ENCODE data around the gene PIGM. TPM values are rescaled to one million over a fixed set of nuclear protein-coding genes. Genes with fewer than 3 reads are reported as not detected.

Gene PIGM
- total RNA-seq, 1 experiment from 2014 or later = 7.7 TPM

DNA sequence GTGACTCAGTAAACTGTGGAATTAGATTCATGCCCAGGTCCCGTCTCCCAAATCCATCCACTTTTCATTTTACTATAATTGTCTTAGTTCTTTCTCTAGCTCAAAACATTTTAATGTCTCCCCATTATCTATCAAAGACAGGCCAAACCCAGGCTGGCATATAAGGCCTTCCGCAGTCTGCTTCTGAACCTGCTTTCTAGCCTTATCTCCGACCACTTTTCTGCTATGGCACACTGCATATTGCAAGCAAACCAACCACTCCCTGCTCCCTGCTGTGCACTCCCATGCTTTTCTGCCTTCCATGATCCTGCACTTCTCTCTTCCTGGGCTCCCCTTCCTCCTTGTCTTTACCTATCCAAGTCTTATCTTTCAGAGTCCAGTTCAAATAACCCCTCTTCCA is 17.3 kb upstream of the PIGM start:
- TF ChIP-seq, protein P1, sequence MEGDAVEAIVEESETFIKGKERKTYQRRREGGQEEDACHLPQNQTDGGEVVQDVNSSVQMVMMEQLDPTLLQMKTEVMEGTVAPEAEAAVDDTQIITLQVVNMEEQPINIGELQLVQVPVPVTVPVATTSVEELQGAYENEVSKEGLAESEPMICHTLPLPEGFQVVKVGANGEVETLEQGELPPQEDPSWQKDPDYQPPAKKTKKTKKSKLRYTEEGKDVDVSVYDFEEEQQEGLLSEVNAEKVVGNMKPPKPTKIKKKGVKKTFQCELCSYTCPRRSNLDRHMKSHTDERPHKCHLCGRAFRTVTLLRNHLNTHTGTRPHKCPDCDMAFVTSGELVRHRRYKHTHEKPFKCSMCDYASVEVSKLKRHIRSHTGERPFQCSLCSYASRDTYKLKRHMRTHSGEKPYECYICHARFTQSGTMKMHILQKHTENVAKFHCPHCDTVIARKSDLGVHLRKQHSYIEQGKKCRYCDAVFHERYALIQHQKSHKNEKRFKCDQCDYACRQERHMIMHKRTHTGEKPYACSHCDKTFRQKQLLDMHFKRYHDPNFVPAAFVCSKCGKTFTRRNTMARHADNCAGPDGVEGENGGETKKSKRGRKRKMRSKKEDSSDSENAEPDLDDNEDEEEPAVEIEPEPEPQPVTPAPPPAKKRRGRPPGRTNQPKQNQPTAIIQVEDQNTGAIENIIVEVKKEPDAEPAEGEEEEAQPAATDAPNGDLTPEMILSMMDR (IDR thresholded peaks at IDR 0.05; ENCODE audit: unreplicated experiment) = no peak
- no peak overlapping the region for H3K27ac Mint-ChIP-seq (ENCODE audit: low read depth, unreplicated experiment)
- H3K4me3 Mint-ChIP-seq (ENCODE audit: unreplicated experiment) = no peak overlapping the region
- no peak for DNase-seq (ENCODE audit: unreplicated experiment)
- H3K9me3 Mint-ChIP-seq (ENCODE audit: unreplicated experiment) = no peaks in the 10 kb centered on the region
- no peaks in the 10 kb centered on the region for H3K36me3 Mint-ChIP-seq (ENCODE audit: insufficient read depth, unreplicated experiment)
- H3K27me3 Mint-ChIP-seq (ENCODE audit: insufficient read depth, unreplicated experiment) = peaks cover 88% of the 10 kb centered on the region
- H3K4me1 Mint-ChIP-seq (ENCODE audit: insufficient read depth, unreplicated experiment) = peaks cover 16% of the 10 kb centered on the region
- ChIA-PET POLR2A (interaction anchor here (1.0 to 2.9 kb wide), 2 partner anchors 15 to 49 kb away, joined by 3 to 13 read pairs; partner anchors contain the start of gene IGSF8), CTCF (interaction anchor here (0.5 to 49.6 kb wide), 3 partner anchors 9 to 32 kb away, joined by 3 to 1546 read pairs (median 3); partner anchors contain the start of genes IGSF8, KCNJ10 and KCNJ9)
- no TSS peak for BruUV-seq (replicated peaks)
- intact Hi-C loops (cut with micrococcal nuclease) = loop anchor here (10.0 kb wide), 1 partner anchor 326 kb away; no protein-coding TSS in a partner anchor

DNA sequence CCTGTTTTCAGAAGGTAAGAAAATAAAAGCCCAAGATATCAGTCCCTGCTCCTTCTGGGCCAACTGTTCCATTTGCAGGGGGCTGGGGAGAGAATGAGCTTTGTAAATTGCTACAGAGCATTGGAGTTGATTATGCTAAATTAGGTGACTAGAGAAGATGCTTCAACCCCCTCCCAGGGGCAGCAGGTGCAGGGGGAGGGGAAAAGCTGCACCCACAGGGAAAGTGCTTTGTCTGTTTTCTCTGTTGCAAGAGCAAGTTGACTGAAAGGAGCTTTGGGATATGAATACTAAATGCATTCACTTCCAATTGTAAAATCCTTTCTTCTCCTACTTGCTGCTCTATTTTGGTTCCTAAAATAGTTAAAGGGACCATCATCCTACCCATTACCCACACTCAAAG is 16.5 kb upstream of the PIGM start:
- Mint-ChIP-seq H3K27ac (ENCODE audit: low read depth, unreplicated experiment) (no peak overlapping the region), H3K27me3 (ENCODE audit: insufficient read depth, unreplicated experiment) (peaks cover 81% of the 10 kb centered on the region), H3K36me3 (ENCODE audit: insufficient read depth, unreplicated experiment) (no peaks in the 10 kb centered on the region), H3K9me3 (ENCODE audit: unreplicated experiment) (no peaks in the 10 kb centered on the region), H3K4me3 (ENCODE audit: unreplicated experiment) (no peak overlapping the region), H3K4me1 (ENCODE audit: insufficient read depth, unreplicated experiment) (peaks cover 16% of the 10 kb centered on the region)
- POLR2A ChIA-PET = interaction anchor here (1.0 to 6.5 kb wide), 4 partner anchors 16 to 49 kb away, joined by 3 to 49 read pairs (median 8); partner anchors contain the start of genes IGSF8 and PIGM
- no peak for DNase-seq (ENCODE audit: unreplicated experiment)
- intact Hi-C loops (cut with micrococcal nuclease) = loop anchor here (10.0 kb wide), 1 partner anchor 326 kb away; no protein-coding TSS in a partner anchor
- TF ChIP-seq, protein P1 (IDR thresholded peaks at IDR 0.05; ENCODE audit: unreplicated experiment) = no peak
- CTCF ChIA-PET = interaction anchor here (0.5 to 49.6 kb wide), 5 partner anchors 12 to 382 kb away, joined by 3 to 1546 read pairs (median 3); partner anchors contain the start of genes IGSF8, KCNJ10 and KCNJ9
- no TSS peak for BruUV-seq (replicated peaks)

DNA sequence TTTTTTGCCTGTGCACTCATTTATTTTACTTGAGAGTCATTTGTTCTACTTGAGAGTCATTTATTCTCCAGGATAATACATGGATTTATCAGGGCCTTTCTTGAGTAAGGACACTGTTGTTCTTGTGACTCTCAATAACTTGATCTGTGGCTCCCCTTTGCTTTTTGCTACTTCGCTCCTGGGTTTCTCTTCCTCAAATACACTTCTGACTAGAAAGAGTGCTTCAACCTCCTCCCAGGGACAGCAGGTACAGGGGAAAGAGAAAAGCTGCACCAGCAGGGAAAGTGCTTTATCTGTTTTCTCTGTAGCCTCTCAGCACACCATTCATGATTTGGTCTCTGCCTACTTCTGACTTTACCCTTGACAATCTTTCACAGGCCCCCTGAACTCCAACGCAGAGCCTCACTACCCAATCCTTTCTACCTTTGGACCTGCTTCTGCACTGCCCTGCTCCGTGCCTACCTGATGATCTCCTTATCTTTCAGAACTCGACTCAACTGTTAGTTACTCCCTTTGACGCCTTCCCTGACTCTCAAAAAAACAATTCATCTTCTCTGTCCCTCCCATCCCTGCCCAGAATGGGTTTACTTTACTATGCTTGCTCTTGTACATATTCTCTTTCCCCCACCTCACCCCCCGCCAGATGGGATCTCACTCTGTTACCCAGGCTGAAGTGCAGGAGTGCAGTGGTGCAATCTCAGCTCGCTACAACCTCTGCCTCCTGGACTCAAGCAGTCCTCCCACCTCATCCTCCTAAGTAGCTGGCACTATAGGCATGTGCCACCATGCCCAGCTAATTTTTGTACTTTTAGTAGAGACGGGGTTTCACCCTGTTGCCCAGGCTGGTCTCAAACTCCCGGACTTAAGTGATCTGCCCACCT is 15.6 kb upstream of the PIGM start:
- Mint-ChIP-seq H3K4me1 (ENCODE audit: insufficient read depth, unreplicated experiment) (peaks cover 16% of the 10 kb centered on the region), H3K27me3 (ENCODE audit: insufficient read depth, unreplicated experiment) (peaks cover 71% of the 10 kb centered on the region), H3K36me3 (ENCODE audit: insufficient read depth, unreplicated experiment) (no peaks in the 10 kb centered on the region), H3K27ac (ENCODE audit: low read depth, unreplicated experiment) (no peak overlapping the region), H3K4me3 (ENCODE audit: unreplicated experiment) (no peak overlapping the region), H3K9me3 (ENCODE audit: unreplicated experiment) (no peaks in the 10 kb centered on the region)
- intact Hi-C loops (cut with micrococcal nuclease) = loop anchor here (10.0 kb wide), 1 partner anchor 327 kb away; no protein-coding TSS in a partner anchor
- POLR2A ChIA-PET = interaction anchor here (0.8 to 6.5 kb wide), 8 partner anchors 10 to 50 kb away, joined by 3 to 49 read pairs (median 7); partner anchors contain the start of genes IGSF8 and PIGM
- no peak for DNase-seq (ENCODE audit: unreplicated experiment)
- TF ChIP-seq, protein P1 (IDR thresholded peaks at IDR 0.05; ENCODE audit: unreplicated experiment) = no peak
- CTCF ChIA-PET = interaction anchor here (0.6 to 49.6 kb wide), 36 partner anchors 8 to 577 kb away, joined by 3 to 1546 read pairs (median 4); partner anchors contain the start of genes CASQ1, IGSF8, KCNJ10 and KCNJ9
- no TSS peak for BruUV-seq (replicated peaks)

Data from MCF 10A (cell line).